Loucy (cell line): Measurements from ENCODE around the gene CAMTA1.

Experiments used
- CTCF ChIP-seq: fragments of 200-600 bp; sonication (generic); conservative IDR thresholded peaks from 2 replicates; pipeline ENCODE4 v1.5.1; 2014; ENCODE audit warnings: mild to moderate bottlenecking, antibody characterized with exemption, low read length
- EZH2phosphoT487 ChIP-seq: fragments of 200-600 bp; IDR thresholded peaks from 2 replicates; pipeline ENCODE4 v1.6.1; 2018; ENCODE audit warnings: antibody characterized with exemption, mild to moderate bottlenecking, moderate library complexity, borderline replicate concordance

GRCh38 chr1:6834366-6834765, 49.1 kb downstream of the CAMTA1 start:
- no peak for TF ChIP-seq CTCF
- no peak for TF ChIP-seq EZH2phosphoT487
